ENCODE data around the gene TMEM91.

DNA sequence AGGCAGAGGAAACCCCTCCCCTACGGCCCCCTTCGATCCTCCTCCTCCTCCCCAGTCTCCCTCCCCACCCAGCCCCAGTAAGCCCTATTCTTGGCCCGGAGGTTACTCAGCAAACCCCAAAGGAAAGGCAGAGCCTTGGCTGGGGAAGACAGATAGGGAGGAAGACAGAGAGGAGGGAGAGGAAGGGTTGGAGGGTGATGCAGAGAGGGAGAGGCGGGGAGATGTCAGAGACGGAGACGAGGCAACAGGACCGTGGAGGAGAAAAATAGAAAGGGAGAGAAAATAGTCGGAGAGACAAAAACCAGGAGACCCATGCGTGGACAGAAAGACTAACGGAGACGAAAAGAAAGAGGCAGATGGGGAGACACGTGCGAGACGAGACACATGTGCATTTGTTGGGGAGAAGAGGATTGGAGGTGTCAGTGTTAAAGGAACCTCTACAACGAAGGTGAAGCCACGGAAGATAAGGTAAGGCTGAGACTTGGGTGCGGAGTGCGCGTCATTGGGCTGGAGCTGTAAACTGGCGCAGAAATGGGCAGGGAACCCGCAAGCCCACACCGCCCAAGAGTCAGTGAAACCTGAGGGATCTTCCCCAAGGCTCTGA, 25.5 kb upstream of the TMEM91 start:
- TF ChIP-seq, protein P1, sequence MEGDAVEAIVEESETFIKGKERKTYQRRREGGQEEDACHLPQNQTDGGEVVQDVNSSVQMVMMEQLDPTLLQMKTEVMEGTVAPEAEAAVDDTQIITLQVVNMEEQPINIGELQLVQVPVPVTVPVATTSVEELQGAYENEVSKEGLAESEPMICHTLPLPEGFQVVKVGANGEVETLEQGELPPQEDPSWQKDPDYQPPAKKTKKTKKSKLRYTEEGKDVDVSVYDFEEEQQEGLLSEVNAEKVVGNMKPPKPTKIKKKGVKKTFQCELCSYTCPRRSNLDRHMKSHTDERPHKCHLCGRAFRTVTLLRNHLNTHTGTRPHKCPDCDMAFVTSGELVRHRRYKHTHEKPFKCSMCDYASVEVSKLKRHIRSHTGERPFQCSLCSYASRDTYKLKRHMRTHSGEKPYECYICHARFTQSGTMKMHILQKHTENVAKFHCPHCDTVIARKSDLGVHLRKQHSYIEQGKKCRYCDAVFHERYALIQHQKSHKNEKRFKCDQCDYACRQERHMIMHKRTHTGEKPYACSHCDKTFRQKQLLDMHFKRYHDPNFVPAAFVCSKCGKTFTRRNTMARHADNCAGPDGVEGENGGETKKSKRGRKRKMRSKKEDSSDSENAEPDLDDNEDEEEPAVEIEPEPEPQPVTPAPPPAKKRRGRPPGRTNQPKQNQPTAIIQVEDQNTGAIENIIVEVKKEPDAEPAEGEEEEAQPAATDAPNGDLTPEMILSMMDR (IDR thresholded peaks at IDR 0.05), result no peak
- TF ChIP-seq, protein P2, sequence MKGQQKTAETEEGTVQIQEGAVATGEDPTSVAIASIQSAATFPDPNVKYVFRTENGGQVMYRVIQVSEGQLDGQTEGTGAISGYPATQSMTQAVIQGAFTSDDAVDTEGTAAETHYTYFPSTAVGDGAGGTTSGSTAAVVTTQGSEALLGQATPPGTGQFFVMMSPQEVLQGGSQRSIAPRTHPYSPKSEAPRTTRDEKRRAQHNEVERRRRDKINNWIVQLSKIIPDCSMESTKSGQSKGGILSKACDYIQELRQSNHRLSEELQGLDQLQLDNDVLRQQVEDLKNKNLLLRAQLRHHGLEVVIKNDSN (CRISPR knock-in tag; IDR thresholded peaks at IDR 0.05), result no peak
- TF ChIP-seq NR3C1 (CRISPR knock-in tag; conservative IDR thresholded peaks at IDR 0.05; ENCODE audit: low read depth) (no peak), EMX1 (CRISPR knock-in tag; IDR thresholded peaks at IDR 0.05) (no peak), PRRX2 (CRISPR knock-in tag; IDR thresholded peaks at IDR 0.05) (no peak), TEAD4 (CRISPR knock-in tag; IDR thresholded peaks at IDR 0.05) (no peak)

Measured in WTC11 (cell line).